ENCODE measurements around the gene RABGAP1L. TPM values are rescaled to one million over a fixed set of nuclear protein-coding genes. Genes with fewer than 3 reads are reported as not detected.

Gene RABGAP1L
- total and polyA plus RNA-seq, 7 experiments from 2014 or later: 38.4 to 97.4 (median 55.1) TPM

- ChIA-PET CTCF (interaction anchor here (0.7 kb wide), 1 partner anchor 31 kb away, joined by 3 read pairs; no protein-coding TSS in a partner anchor), POLR2A (no interaction called here)
- Mint-ChIP-seq H3K36me3 (peaks cover 1 to 32% (median 19%) of the 10 kb centered on the region in 5 donors), H3K9me3 (peaks cover 0 to 9% (median 2%) of the 10 kb centered on the region in 11 donors), H3K27ac (no peak overlapping the region), H3K4me3 (no peak overlapping the region), H3K4me1 (peaks cover 0 to 2% (median 0%) of the 10 kb centered on the region in 7 donors), H3K27me3 (no peaks in the 10 kb centered on the region)
- Histone ChIP-seq H3K27me3 (ENCODE audit: control insufficient read depth in 2 of 2, insufficient read depth in 2 of 2, low read length in 2 of 2) (no peaks in the 10 kb centered on the region), H3K4me1 (ENCODE audit: control insufficient read depth in 2 of 2, insufficient read depth in 2 of 2, low read length in 2 of 2) (no peaks in the 10 kb centered on the region), H3K4me3 (ENCODE audit: low read length) (no peak overlapping the region), H3K36me3 (ENCODE audit: control insufficient read depth in 2 of 3, insufficient read depth in 3 of 3, low read length in 3 of 3) (no peaks in the 10 kb centered on the region), H3K27ac (ENCODE audit: low read depth, low read length) (no peak overlapping the region), H3K9me3 (ENCODE audit: control insufficient read depth in 2 of 3, low read length in 3 of 3) (no peaks in the 10 kb centered on the region)
- intact Hi-C loops (cut with micrococcal nuclease): no loop called here
- ATAC-seq: no peak
- DNase-seq: no peak
Observed at GRCh38 chr1:174465855-174466254, 306.5 kb downstream of the RABGAP1L start.

- Histone ChIP-seq H3K9me3 (ENCODE audit: control insufficient read depth in 2 of 3, low read length in 3 of 3) (no peaks in the 10 kb centered on the region), H3K27me3 (ENCODE audit: control insufficient read depth in 2 of 2, insufficient read depth in 2 of 2, low read length in 2 of 2) (no peaks in the 10 kb centered on the region), H3K4me3 (ENCODE audit: low read length) (no peak overlapping the region), H3K4me1 (ENCODE audit: control insufficient read depth in 2 of 2, insufficient read depth in 2 of 2, low read length in 2 of 2) (no peaks in the 10 kb centered on the region), H3K36me3 (ENCODE audit: control insufficient read depth in 2 of 3, insufficient read depth in 3 of 3, low read length in 3 of 3) (no peaks in the 10 kb centered on the region), H3K27ac (ENCODE audit: low read depth, low read length) (no peak overlapping the region)
- intact Hi-C loops (cut with micrococcal nuclease): no loop called here
- ATAC-seq (no peak), DNase-seq (no peak)
- ChIA-PET POLR2A (no interaction called here), CTCF (interaction anchor here (0.8 kb wide), 1 partner anchor 1046 kb away, joined by 3 read pairs; no protein-coding TSS in a partner anchor)
- Mint-ChIP-seq H3K4me3 (no peak overlapping the region), H3K36me3 (peaks cover 0 to 25% (median 20%) of the 10 kb centered on the region in 5 donors), H3K27me3 (no peaks in the 10 kb centered on the region), H3K4me1 (peaks cover 0 to 2% (median 0%) of the 10 kb centered on the region in 7 donors), H3K9me3 (peaks cover 0 to 8% (median 2%) of the 10 kb centered on the region in 11 donors), H3K27ac (no peak overlapping the region)
Observed at GRCh38 chr1:174466607-174467006, 307.3 kb downstream of the RABGAP1L start.

GRCh38 chr1:174469052-174469451, 309.7 kb downstream of the RABGAP1L start:
- no peaks in the 10 kb centered on the region for H3K9me3 Mint-ChIP-seq
- no peak overlapping the region for H3K4me3 ChIP-seq (ENCODE audit: low read length)
- H3K36me3 Mint-ChIP-seq: peaks cover 0 to 21% (median 12%) of the 10 kb centered on the region in 5 donors
- no peaks in the 10 kb centered on the region for H3K27me3 ChIP-seq (ENCODE audit: control insufficient read depth in 2 of 2, insufficient read depth in 2 of 2, low read length in 2 of 2)
- peaks cover 0 to 4% (median 0%) of the 10 kb centered on the region in 7 donors for H3K4me1 Mint-ChIP-seq
- ChIA-PET CTCF (no interaction called here), POLR2A (no interaction called here)
- no peaks in the 10 kb centered on the region for H3K9me3 ChIP-seq (ENCODE audit: control insufficient read depth in 2 of 3, low read length in 3 of 3)
- H3K27ac ChIP-seq (ENCODE audit: low read depth, low read length): no peak overlapping the region
- H3K4me1 ChIP-seq (ENCODE audit: control insufficient read depth in 2 of 2, insufficient read depth in 2 of 2, low read length in 2 of 2): no peaks in the 10 kb centered on the region
- intact Hi-C loops (cut with micrococcal nuclease): no loop called here
- no peaks in the 10 kb centered on the region for H3K36me3 ChIP-seq (ENCODE audit: control insufficient read depth in 2 of 3, insufficient read depth in 3 of 3, low read length in 3 of 3)
- H3K27ac Mint-ChIP-seq: no peak overlapping the region
- no peak overlapping the region for H3K4me3 Mint-ChIP-seq
- DNase-seq: no peak
- ATAC-seq: no peak
- H3K27me3 Mint-ChIP-seq: no peaks in the 10 kb centered on the region

GRCh38 chr1:174469687-174470086, 310.4 kb downstream of the RABGAP1L start:
- no peaks in the 10 kb centered on the region for H3K9me3 ChIP-seq (ENCODE audit: control insufficient read depth in 2 of 3, low read length in 3 of 3)
- no peak overlapping the region for H3K4me3 ChIP-seq (ENCODE audit: low read length)
- Mint-ChIP-seq H3K4me1 (peaks cover 0 to 4% (median 0%) of the 10 kb centered on the region in 7 donors), H3K9me3 (no peaks in the 10 kb centered on the region), H3K27ac (no peak overlapping the region), H3K27me3 (no peaks in the 10 kb centered on the region), H3K4me3 (no peak overlapping the region), H3K36me3 (peaks cover 0 to 21% (median 6%) of the 10 kb centered on the region in 5 donors)
- no peaks in the 10 kb centered on the region for H3K4me1 ChIP-seq (ENCODE audit: control insufficient read depth in 2 of 2, insufficient read depth in 2 of 2, low read length in 2 of 2)
- DNase-seq: no peak
- no peaks in the 10 kb centered on the region for H3K36me3 ChIP-seq (ENCODE audit: control insufficient read depth in 2 of 3, insufficient read depth in 3 of 3, low read length in 3 of 3)
- no peaks in the 10 kb centered on the region for H3K27me3 ChIP-seq (ENCODE audit: control insufficient read depth in 2 of 2, insufficient read depth in 2 of 2, low read length in 2 of 2)
- intact Hi-C loops (cut with micrococcal nuclease): no loop called here
- CTCF ChIA-PET: no interaction called here
- POLR2A ChIA-PET: no interaction called here
- H3K27ac ChIP-seq (ENCODE audit: low read depth, low read length): no peak overlapping the region
- no peak for ATAC-seq

GRCh38 chr1:174479281-174479680, 320.0 kb downstream of the RABGAP1L start:
- Mint-ChIP-seq H3K36me3 (peaks cover 0 to 20% (median 0%) of the 10 kb centered on the region in 5 donors), H3K27me3 (no peaks in the 10 kb centered on the region), H3K4me3 (no peak overlapping the region), H3K4me1 (peaks cover 0 to 2% (median 0%) of the 10 kb centered on the region in 7 donors), H3K9me3 (peaks cover 0 to 5% (median 0%) of the 10 kb centered on the region in 11 donors), H3K27ac (no peak overlapping the region)
- CTCF ChIA-PET: no interaction called here
- intact Hi-C loops (cut with micrococcal nuclease): no loop called here
- DNase-seq (no peak), ATAC-seq (no peak)
- no peak overlapping the region for H3K27ac ChIP-seq (ENCODE audit: low read depth, low read length)
- H3K27me3 ChIP-seq (ENCODE audit: control insufficient read depth in 2 of 2, insufficient read depth in 2 of 2, low read length in 2 of 2): no peaks in the 10 kb centered on the region
- no peak overlapping the region for H3K4me3 ChIP-seq (ENCODE audit: low read length)
- POLR2A ChIA-PET: no interaction called here
- H3K9me3 ChIP-seq (ENCODE audit: control insufficient read depth in 2 of 3, low read length in 3 of 3): no peaks in the 10 kb centered on the region
- H3K36me3 ChIP-seq (ENCODE audit: control insufficient read depth in 2 of 3, insufficient read depth in 3 of 3, low read length in 3 of 3): no peaks in the 10 kb centered on the region
- H3K4me1 ChIP-seq (ENCODE audit: control insufficient read depth in 2 of 2, insufficient read depth in 2 of 2, low read length in 2 of 2): no peaks in the 10 kb centered on the region

GRCh38 chr1:174480324-174480723, 321.0 kb downstream of the RABGAP1L start:
- Mint-ChIP-seq H3K27me3 (no peaks in the 10 kb centered on the region), H3K4me1 (peaks cover 0 to 5% (median 0%) of the 10 kb centered on the region in 7 donors), H3K4me3 (no peak overlapping the region), H3K36me3 (peaks cover 0 to 24% (median 7%) of the 10 kb centered on the region in 5 donors), H3K27ac (no peak overlapping the region), H3K9me3 (peaks cover 0 to 6% (median 0%) of the 10 kb centered on the region in 11 donors)
- no peak for DNase-seq
- Histone ChIP-seq H3K4me3 (ENCODE audit: low read length) (no peak overlapping the region), H3K4me1 (ENCODE audit: control insufficient read depth in 2 of 2, insufficient read depth in 2 of 2, low read length in 2 of 2) (no peaks in the 10 kb centered on the region), H3K27ac (ENCODE audit: low read depth, low read length) (no peak overlapping the region), H3K27me3 (ENCODE audit: control insufficient read depth in 2 of 2, insufficient read depth in 2 of 2, low read length in 2 of 2) (no peaks in the 10 kb centered on the region), H3K36me3 (ENCODE audit: control insufficient read depth in 2 of 3, insufficient read depth in 3 of 3, low read length in 3 of 3) (no peaks in the 10 kb centered on the region), H3K9me3 (ENCODE audit: control insufficient read depth in 2 of 3, low read length in 3 of 3) (no peaks in the 10 kb centered on the region)
- ATAC-seq: no peak
- ChIA-PET POLR2A (no interaction called here), CTCF (no interaction called here)
- intact Hi-C loops (cut with micrococcal nuclease): no loop called here

- H3K4me1 Mint-ChIP-seq: peaks cover 0 to 19% (median 9%) of the 10 kb centered on the region in 7 donors
- POLR2A ChIA-PET: no interaction called here
- H3K27me3 ChIP-seq (ENCODE audit: control insufficient read depth in 2 of 2, insufficient read depth in 2 of 2, low read length in 2 of 2): no peaks in the 10 kb centered on the region
- H3K36me3 Mint-ChIP-seq: peaks cover 1 to 49% (median 25%) of the 10 kb centered on the region in 5 donors
- H3K27ac Mint-ChIP-seq: no peak overlapping the region
- CTCF ChIA-PET: no interaction called here
- DNase-seq (no peak), ATAC-seq (no peak)
- no peaks in the 10 kb centered on the region for H3K27me3 Mint-ChIP-seq
- intact Hi-C loops (cut with micrococcal nuclease): no loop called here
- no peaks in the 10 kb centered on the region for H3K9me3 ChIP-seq (ENCODE audit: control insufficient read depth in 2 of 3, low read length in 3 of 3)
- H3K4me3 ChIP-seq (ENCODE audit: low read length): no peak overlapping the region
- H3K4me1 ChIP-seq (ENCODE audit: control insufficient read depth in 2 of 2, insufficient read depth in 2 of 2, low read length in 2 of 2): no peaks in the 10 kb centered on the region
- H3K9me3 Mint-ChIP-seq: peaks cover 0 to 18% (median 6%) of the 10 kb centered on the region in 11 donors
- H3K4me3 Mint-ChIP-seq: no peak overlapping the region
- no peaks in the 10 kb centered on the region for H3K36me3 ChIP-seq (ENCODE audit: control insufficient read depth in 2 of 3, insufficient read depth in 3 of 3, low read length in 3 of 3)
- no peak overlapping the region for H3K27ac ChIP-seq (ENCODE audit: low read depth, low read length)
Observed at GRCh38 chr1:174491606-174492005, 332.3 kb downstream of the RABGAP1L start.

Data from naive thymus-derived CD4-positive, alpha-beta T cell (primary cell).